ENCODE measurements around the gene GOT1.

DNA sequence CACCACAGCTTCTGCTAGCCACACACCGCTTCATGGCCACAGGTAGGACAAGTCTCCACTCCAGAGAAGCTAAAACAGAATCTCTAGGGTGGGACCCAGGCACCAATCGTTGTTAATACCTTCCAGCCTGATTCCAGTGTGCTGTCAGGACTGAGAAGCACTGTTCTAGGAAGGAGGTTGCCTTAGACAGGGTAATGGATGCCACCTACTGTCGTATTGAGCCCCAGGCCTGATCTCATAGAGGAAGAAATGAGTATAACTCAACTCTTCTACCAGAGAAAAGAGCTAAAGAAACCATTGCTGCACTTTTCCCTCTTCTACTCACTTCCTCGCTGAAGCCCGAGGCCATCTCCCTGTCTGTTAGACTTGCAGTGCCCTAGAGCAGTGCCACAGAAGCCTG, 69.5 kb downstream of the GOT1 start:
- TF ChIP-seq, protein P1, sequence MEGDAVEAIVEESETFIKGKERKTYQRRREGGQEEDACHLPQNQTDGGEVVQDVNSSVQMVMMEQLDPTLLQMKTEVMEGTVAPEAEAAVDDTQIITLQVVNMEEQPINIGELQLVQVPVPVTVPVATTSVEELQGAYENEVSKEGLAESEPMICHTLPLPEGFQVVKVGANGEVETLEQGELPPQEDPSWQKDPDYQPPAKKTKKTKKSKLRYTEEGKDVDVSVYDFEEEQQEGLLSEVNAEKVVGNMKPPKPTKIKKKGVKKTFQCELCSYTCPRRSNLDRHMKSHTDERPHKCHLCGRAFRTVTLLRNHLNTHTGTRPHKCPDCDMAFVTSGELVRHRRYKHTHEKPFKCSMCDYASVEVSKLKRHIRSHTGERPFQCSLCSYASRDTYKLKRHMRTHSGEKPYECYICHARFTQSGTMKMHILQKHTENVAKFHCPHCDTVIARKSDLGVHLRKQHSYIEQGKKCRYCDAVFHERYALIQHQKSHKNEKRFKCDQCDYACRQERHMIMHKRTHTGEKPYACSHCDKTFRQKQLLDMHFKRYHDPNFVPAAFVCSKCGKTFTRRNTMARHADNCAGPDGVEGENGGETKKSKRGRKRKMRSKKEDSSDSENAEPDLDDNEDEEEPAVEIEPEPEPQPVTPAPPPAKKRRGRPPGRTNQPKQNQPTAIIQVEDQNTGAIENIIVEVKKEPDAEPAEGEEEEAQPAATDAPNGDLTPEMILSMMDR (IDR thresholded peaks at IDR 0.05) = no peak
- no peak for TF ChIP-seq POLR2A (IDR thresholded peaks at IDR 0.05)
